ENCODE measurements around the gene MGME1.

The MGME1 gene

GRCh38 chr20:17940224-17940971 lies 28.4 kb upstream of the MGME1 start:
- no peak overlapping the region for H3K4me3 ChIP-seq (replicated peaks; ENCODE audit: low read depth, low read length)
- no peak for DNase-seq (ENCODE audit: extremely low read depth, low read depth)
- TF ChIP-seq CTCF (IDR thresholded peaks at IDR 0.05; ENCODE audit: low read depth, low read length, missing control alignments) = no peak

- no peak for DNase-seq (ENCODE audit: extremely low read depth, low read depth)
- no peak for TF ChIP-seq CTCF (IDR thresholded peaks at IDR 0.05; ENCODE audit: low read depth, low read length, missing control alignments)
- no peak overlapping the region for H3K4me3 ChIP-seq (replicated peaks; ENCODE audit: low read depth, low read length)
Measured at GRCh38 chr20:17941087-17941825, 27.6 kb upstream of the MGME1 start.

- no peak for DNase-seq (ENCODE audit: extremely low read depth, low read depth)
- TF ChIP-seq CTCF (IDR thresholded peaks at IDR 0.05; ENCODE audit: low read depth, low read length, missing control alignments) = no peak
- H3K4me3 ChIP-seq (replicated peaks; ENCODE audit: low read depth, low read length) = no peak overlapping the region
Measured at GRCh38 chr20:17941826-17942196, 27.0 kb upstream of the MGME1 start.

GRCh38 chr20:17943343-17943742 lies 25.5 kb upstream of the MGME1 start:
- no peak for DNase-seq (ENCODE audit: extremely low read depth, low read depth)
- no peak overlapping the region for H3K4me3 ChIP-seq (replicated peaks; ENCODE audit: low read depth, low read length)
- no peak for TF ChIP-seq CTCF (IDR thresholded peaks at IDR 0.05; ENCODE audit: low read depth, low read length, missing control alignments)

- no peak overlapping the region for H3K4me3 ChIP-seq (replicated peaks; ENCODE audit: low read depth, low read length)
- TF ChIP-seq CTCF (IDR thresholded peaks at IDR 0.05; ENCODE audit: low read depth, low read length, missing control alignments) = no peak
- no peak for DNase-seq (ENCODE audit: extremely low read depth, low read depth)
Measured at GRCh38 chr20:17944854-17945474, 23.9 kb upstream of the MGME1 start.

- TF ChIP-seq CTCF (IDR thresholded peaks at IDR 0.05; ENCODE audit: low read depth, low read length, missing control alignments) = no peak
- no peak overlapping the region for H3K4me3 ChIP-seq (replicated peaks; ENCODE audit: low read depth, low read length)
- DNase-seq (ENCODE audit: extremely low read depth, low read depth) = no peak
Measured at GRCh38 chr20:17946040-17946439, 22.8 kb upstream of the MGME1 start.

All from HFF-Myc (cell line).